OCI-LY7 (cell line): ENCODE data around the gene TMEM200B. TPM values are rescaled to one million over a fixed set of nuclear protein-coding genes. Genes with fewer than 3 reads are reported as not detected.
"Not testable (repeated sequence)": the region's sequence is repeated elsewhere in the genome, so short reads cannot be mapped to it uniquely, and the experiment has no call there.

ENCODE experiments used
- BruUV-seq: library from RNA; stranded (reverse); fragments of 400-500 nt; replicated peaks from 2 replicates; lab custom pipeline; 2021; lab: Mats Ljungman, UMichigan
- CTCF ChIA-PET: fragments of 300-600 bp; sonication (Branson Sonifier 250); formaldehyde crosslinking; loops from one replicate; lab custom pipeline; 2022; ENCODE audit warnings: antibody characterized with exemption; ENCODE audit not compliant: unreplicated experiment; lab: Charles Lee
- POLR2A ChIA-PET: fragments of 300-600 bp; sonication (Branson Sonifier 250); formaldehyde crosslinking; loops from one replicate; lab custom pipeline; 2022; ENCODE audit warnings: antibody characterized with exemption; lab: Charles Lee
- DNase-seq: peaks from one replicate; pipeline ENCODE4 v3.0.0-alpha.2; 2015; ENCODE audit warnings: low spot score
- H2AFZ ChIP-seq: fragments of 200-600 bp; sonication (generic), shearing (Covaris generic); 2 replicates; pipeline ENCODE4 v1.6.1; 2014; ENCODE audit warnings: mild to moderate bottlenecking, antibody characterized with exemption, low read length, moderate library complexity
- H3K27ac ChIP-seq: fragments of 200-600 bp; sonication (generic); 2 replicates; pipeline ENCODE4 v1.5.1; 2014; ENCODE audit warnings: mixed run types, low read depth, mild to moderate bottlenecking, moderate library complexity, low read length, inconsistent platforms; ENCODE audit not compliant: poor library complexity, severe bottlenecking
- H3K36me3 ChIP-seq: fragments of 200-600 bp; sonication (generic); 2 replicates; pipeline ENCODE4 v1.6.1; 2014; ENCODE audit warnings: mild to moderate bottlenecking, antibody characterized with exemption, low read length, moderate library complexity, mixed read lengths; ENCODE audit not compliant: insufficient read depth
- H3K4me1 ChIP-seq: fragments of 200-600 bp; sonication (generic); 2 replicates; pipeline ENCODE4 v1.5.1; 2014; ENCODE audit warnings: mild to moderate bottlenecking, low read length; ENCODE audit not compliant: insufficient read depth, poor library complexity, severe bottlenecking
- H3K4me2 ChIP-seq: fragments of 200-600 bp; sonication (generic); 2 replicates; pipeline ENCODE4 v1.6.1; 2014; ENCODE audit warnings: mild to moderate bottlenecking, low read length
- H3K4me3 ChIP-seq: fragments of 200-600 bp; sonication (generic); 2 replicates; pipeline ENCODE4 v1.5.1; 2014; ENCODE audit warnings: mild to moderate bottlenecking, low read depth, low read length; ENCODE audit not compliant: poor library complexity, severe bottlenecking
- H3K79me2 ChIP-seq: fragments of 200-600 bp; sonication (generic); 2 replicates; pipeline ENCODE4 v1.6.1; 2016; ENCODE audit warnings: low read depth, mild to moderate bottlenecking, low read length, moderate library complexity, mixed read lengths; ENCODE audit not compliant: insufficient read depth
- H3K9me2 ChIP-seq: fragments of 200-600 bp; sonication (generic); 2 replicates; pipeline ENCODE4 v1.6.1; 2016; ENCODE audit warnings: mild to moderate bottlenecking, low read length, mixed read lengths; ENCODE audit not compliant: insufficient read depth
- H3K9me3 ChIP-seq: fragments of 200-600 bp; sonication (generic); 2 replicates; pipeline ENCODE4 v1.6.1; 2014; ENCODE audit warnings: mild to moderate bottlenecking, mixed run types, low read length, mixed read lengths
- H4K20me1 ChIP-seq: fragments of 200-600 bp; sonication (generic); 2 replicates; pipeline ENCODE4 v1.6.1; 2014; ENCODE audit warnings: mild to moderate bottlenecking, antibody characterized with exemption, low read length, moderate library complexity, mixed read lengths; ENCODE audit not compliant: insufficient read depth
- EZH2phosphoT487 ChIP-seq: fragments of 200-600 bp; sonication (generic); IDR thresholded peaks from 2 replicates; pipeline ENCODE4 v1.6.1; 2018; ENCODE audit warnings: low read depth, borderline replicate concordance, mild to moderate bottlenecking, mixed run types, antibody characterized with exemption, low read length, moderate library complexity, mixed read lengths
- intact Hi-C: fragments of 100-400 bp; cut with micrococcal nuclease; formaldehyde crosslinking; loops from one replicate; pipeline ENCODE4 v1.10.0; 2022; ENCODE audit not compliant: unreplicated experiment
- total RNA-seq, 2 experiments: library from RNA; depleted of rRNA in 1 of 2; stranded (reverse); fragments of >200 nt in 1 of 2; shearing (Covaris generic) in 1 of 2; gene quantifications; 2 replicates each; pipeline ENCODE4 v1.2.3, GENCODE V29; 2014 to 2022
- TF ChIP-seq, protein P1 (sequence below): fragments of 200-600 bp; sonication (generic); conservative IDR thresholded peaks from 2 replicates; pipeline ENCODE4 v1.5.1; 2014; ENCODE audit warnings: mild to moderate bottlenecking, antibody characterized with exemption, low read length, moderate library complexity, mixed read lengths

TMEM200B gene
- total RNA-seq, 2 experiments from 2014 or later, result not detected

DNA sequence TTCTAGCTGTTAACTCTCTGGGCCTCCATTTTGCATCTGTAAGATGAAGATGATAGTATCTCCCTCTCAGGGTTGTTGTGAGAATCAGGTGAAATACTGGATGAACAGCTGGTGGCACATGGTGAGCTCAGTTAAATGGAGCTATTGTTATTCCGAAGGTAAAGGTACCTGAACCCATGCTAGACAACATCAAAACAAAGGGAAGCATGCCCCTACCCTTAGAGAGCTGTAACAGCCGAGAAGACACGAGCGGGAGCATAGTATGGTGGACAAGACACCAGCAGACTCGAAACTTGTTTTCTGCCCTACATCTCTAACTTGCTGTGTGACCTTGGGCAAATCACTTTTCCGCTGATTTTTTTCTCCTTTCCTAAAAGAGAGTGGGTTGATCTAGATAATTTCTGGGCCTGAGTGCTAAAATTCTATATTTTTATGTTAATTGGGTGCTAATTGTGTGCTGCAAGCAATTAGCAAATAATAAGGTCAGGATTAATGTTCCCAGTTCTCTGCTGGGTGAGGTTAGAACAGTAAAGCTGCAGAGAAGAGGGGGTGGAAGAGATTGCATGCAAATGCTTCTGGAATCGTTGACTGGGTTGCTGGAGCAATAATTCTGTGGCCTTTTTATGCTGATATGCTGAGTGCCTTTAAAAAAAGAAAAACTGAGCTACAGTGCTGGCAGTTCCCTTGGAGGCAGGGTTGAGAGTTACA lies 10.8 kb downstream of the TMEM200B start:
- no peak overlapping the region for H3K4me2 ChIP-seq
- ChIA-PET POLR2A (interaction anchor here (0.9 kb wide), 1 partner anchor 31 kb away, joined by 3 read pairs; no protein-coding TSS in a partner anchor), CTCF (no interaction called here)
- H3K9me2 ChIP-seq, result no peaks in the 10 kb centered on the region
- intact Hi-C loops, result no loop called here
- H3K4me3 ChIP-seq, result no peak overlapping the region
- H4K20me1 ChIP-seq, result no peaks in the 10 kb centered on the region
- H3K9me3 ChIP-seq, result no peaks in the 10 kb centered on the region
- TF ChIP-seq EZH2phosphoT487, result no peak
- TF ChIP-seq, protein P1, sequence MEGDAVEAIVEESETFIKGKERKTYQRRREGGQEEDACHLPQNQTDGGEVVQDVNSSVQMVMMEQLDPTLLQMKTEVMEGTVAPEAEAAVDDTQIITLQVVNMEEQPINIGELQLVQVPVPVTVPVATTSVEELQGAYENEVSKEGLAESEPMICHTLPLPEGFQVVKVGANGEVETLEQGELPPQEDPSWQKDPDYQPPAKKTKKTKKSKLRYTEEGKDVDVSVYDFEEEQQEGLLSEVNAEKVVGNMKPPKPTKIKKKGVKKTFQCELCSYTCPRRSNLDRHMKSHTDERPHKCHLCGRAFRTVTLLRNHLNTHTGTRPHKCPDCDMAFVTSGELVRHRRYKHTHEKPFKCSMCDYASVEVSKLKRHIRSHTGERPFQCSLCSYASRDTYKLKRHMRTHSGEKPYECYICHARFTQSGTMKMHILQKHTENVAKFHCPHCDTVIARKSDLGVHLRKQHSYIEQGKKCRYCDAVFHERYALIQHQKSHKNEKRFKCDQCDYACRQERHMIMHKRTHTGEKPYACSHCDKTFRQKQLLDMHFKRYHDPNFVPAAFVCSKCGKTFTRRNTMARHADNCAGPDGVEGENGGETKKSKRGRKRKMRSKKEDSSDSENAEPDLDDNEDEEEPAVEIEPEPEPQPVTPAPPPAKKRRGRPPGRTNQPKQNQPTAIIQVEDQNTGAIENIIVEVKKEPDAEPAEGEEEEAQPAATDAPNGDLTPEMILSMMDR, result no peak
- BruUV-seq, result no TSS peak
- no peaks in the 10 kb centered on the region for H3K79me2 ChIP-seq
- H3K4me1 ChIP-seq, result no peaks in the 10 kb centered on the region
- no peak overlapping the region for H2AFZ ChIP-seq
- DNase-seq, result no peak
- H3K27ac ChIP-seq, result no peak overlapping the region
- peaks cover 68% of the 10 kb centered on the region for H3K36me3 ChIP-seq

DNA sequence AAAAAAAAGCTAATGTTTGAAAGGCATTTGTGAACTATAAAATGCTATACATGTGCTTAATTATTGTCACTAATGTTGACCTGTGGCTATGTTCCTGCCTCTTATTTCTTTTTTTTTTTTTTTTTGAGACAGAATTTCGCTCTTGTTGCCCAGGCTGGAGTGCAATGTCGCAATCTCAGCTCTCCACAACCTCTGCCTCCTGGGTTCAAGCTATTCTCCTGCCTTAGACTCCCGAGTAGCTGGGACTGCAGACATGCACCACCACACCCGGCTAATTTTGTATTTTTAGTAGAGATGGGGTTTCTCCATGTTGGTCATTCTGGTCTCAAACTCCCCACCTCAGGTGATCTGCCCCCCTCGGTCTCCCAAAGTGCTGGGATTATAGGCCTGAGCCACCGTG lies 15.7 kb downstream of the TMEM200B start:
- H3K27ac ChIP-seq, H3K9me2 ChIP-seq, H3K4me2 ChIP-seq, H3K79me2 ChIP-seq, BruUV-seq, intact Hi-C loops, H3K4me3 ChIP-seq, H3K9me3 ChIP-seq, H4K20me1 ChIP-seq, H2AFZ ChIP-seq, H3K4me1 ChIP-seq, DNase-seq: not testable (repeated sequence)
- POLR2A ChIA-PET, result interaction anchor here (0.6 to 0.7 kb wide), 2 partner anchors 11 to 391 kb away, joined by 4 to 5 read pairs; no protein-coding TSS in a partner anchor
- H3K36me3 ChIP-seq, result peaks cover 35% of the 10 kb centered on the region
- CTCF ChIA-PET, result interaction anchor here (0.7 kb wide), 1 partner anchor 36 kb away, joined by 3 read pairs; no protein-coding TSS in a partner anchor

DNA sequence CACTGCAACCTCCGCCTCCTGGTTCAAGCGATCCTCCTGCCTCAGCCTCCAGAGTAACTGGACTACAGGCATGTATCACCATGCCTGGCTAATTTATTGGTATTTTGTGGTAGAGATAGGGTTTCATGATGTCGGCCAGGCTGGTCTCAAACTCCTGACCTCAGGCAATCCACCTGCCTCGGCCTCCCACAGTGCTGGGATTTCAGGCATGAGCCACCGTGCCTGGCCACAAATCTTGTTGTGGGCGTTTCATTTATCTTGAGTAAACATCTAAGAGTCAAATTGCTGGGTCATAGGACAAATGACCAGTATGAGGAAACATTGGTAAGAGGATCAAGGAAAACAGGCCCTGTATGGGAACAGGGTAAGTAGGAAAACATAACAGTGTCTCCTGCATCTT lies 17.9 kb downstream of the TMEM200B start:
- Histone ChIP-seq H2AFZ (no peak overlapping the region), H3K4me1 (no peaks in the 10 kb centered on the region), H3K4me3 (no peak overlapping the region), H3K79me2 (no peaks in the 10 kb centered on the region), H3K9me3 (no peaks in the 10 kb centered on the region), H4K20me1 (no peaks in the 10 kb centered on the region), H3K36me3 (peaks cover 31% of the 10 kb centered on the region), H3K9me2 (no peaks in the 10 kb centered on the region), H3K27ac (no peak overlapping the region), H3K4me2 (no peak overlapping the region)
- TF ChIP-seq, protein P1, result no peak
- no peak for TF ChIP-seq EZH2phosphoT487
- ChIA-PET POLR2A (interaction anchor here (0.6 kb wide), 1 partner anchor 221 kb away, joined by 4 read pairs; no protein-coding TSS in a partner anchor), CTCF (no interaction called here)
- intact Hi-C loops, result no loop called here
- no TSS peak for BruUV-seq
- DNase-seq, result no peak
